GM08714 (cell line): Measurements from ENCODE around the gene FAM120A.

Experiments
- H3K4me3 ChIP-seq: fragments of 200-500 bp; sonication (Bioruptor generic); 2 replicates; pipeline ENCODE4 v1.5.1; 2014; ENCODE audit warnings: mild to moderate bottlenecking, low read length, inconsistent platforms
- ZNF274 ChIP-seq: IDR thresholded peaks from 2 replicates; pipeline ENCODE4 v1.6.1; 2012; ENCODE audit warnings: mild to moderate bottlenecking, low read depth, low read length

Gene FAM120A

DNA sequence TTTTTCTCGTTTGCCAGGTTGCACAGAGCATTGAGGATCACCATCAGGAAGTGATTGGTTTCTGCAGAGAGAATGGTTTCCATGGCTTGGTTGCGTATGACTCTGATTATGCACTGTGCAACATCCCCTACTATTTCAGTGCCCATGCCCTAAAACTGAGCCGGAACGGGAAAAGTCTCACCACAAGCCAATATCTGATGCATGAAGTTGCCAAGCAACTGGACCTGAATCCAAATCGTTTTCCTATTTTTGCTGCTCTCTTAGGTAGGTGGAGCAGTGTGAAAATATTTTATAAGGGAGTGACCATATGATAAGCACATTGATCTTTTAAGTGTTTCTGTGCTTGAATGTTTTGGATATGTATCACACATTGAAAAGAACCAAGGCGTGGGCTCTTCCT is 19.6 kb downstream of the FAM120A start:
- no peak overlapping the region for H3K4me3 ChIP-seq
- no peak for TF ChIP-seq ZNF274

DNA sequence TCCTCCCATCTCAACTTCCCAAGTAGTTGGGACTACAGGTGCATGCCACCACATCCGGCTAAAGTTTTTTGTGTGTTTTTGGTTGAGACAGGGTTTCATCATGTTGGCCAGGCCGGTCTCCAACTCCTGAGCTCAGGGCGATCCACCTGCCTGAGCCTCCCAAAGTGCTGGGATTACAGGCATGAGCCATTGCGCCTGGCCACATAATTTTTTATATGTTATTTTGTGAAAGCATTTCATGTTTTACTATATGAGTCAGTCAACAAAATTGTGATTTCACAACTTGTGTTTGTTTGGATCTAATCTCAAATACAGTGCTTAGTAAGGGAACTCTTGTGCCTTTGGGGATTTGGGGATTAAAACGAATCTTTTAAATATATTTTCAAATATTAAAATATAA is 21.9 kb downstream of the FAM120A start:
- no peak for TF ChIP-seq ZNF274
- H3K4me3 ChIP-seq, result no peak overlapping the region

DNA sequence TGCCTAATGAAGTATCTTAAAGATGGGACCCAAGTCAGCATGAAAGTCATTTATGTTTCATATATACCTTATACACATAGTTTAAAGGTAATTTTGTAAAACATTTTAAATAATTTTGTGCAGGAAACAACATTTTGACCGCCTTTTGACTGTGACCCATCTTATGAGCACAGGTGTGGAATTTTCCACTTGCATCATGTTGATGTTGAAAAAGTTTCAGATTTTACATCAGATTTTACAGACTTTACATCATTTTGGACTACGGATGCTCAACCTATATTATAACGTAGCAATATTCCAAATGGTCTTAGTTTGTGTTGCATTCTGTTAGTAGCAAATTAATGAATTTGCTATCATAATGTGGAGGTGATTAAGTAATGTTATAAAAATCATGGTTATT is 23.6 kb downstream of the FAM120A start:
- no peak for TF ChIP-seq ZNF274
- H3K4me3 ChIP-seq, result no peak overlapping the region

DNA sequence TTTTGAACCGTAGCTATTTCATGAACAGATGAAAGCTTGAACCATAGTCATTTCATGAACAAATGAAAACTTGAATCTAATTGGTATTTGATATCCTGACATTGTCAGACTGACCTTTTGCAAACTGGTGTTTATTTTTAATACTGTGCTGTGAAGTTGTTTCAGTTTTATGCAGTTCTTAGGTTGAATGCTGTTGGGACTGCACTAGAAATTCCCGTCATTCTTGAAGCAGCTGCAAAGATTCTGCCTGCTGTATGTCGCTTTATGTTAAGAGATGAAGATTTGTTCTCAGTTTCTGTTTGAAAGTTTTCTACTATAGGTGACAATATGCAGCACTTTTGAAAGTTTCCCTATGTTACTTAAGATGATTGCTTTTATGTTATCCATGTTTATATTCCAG is 24.4 kb downstream of the FAM120A start:
- no peak overlapping the region for H3K4me3 ChIP-seq
- no peak for TF ChIP-seq ZNF274

DNA sequence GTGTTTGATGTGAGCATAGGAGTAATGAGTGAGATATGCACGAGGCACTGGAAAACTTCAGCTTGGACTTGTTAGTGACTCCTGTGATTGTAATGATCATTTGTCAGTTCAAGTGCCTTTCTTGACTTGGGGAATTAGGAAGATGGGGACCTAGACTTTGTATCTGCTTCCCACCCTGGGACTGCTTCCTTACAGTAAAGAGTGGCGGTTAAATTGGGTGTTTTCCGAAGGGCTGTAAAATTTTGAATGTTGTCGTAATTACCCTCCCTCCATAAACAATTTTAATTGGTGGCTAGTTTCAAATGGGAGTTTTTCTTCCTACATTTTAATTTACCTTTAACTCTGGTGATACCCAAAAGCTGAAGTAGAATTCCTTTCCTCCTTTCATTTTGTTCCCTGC is 25.4 kb downstream of the FAM120A start:
- TF ChIP-seq ZNF274, result no peak
- no peak overlapping the region for H3K4me3 ChIP-seq

DNA sequence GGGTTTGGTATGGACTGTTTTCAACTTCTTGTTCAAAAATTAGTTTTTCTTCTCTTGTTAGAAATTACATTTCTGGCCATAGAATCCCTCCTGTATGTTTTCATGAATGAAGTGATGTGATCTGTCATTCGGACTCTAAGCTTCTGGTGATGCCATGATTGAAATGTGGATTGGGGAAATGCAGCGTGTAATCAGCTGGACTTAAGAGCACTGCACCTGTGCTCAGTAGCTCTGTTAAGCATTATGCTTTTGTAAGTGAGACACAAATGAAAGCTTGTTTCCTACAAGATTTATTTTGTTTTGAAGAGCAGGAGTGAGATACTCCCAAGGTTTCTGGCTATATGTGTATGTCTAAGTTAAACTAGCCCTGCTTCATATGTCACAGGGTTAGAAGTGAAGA is 25.9 kb downstream of the FAM120A start:
- TF ChIP-seq ZNF274, result no peak

DNA sequence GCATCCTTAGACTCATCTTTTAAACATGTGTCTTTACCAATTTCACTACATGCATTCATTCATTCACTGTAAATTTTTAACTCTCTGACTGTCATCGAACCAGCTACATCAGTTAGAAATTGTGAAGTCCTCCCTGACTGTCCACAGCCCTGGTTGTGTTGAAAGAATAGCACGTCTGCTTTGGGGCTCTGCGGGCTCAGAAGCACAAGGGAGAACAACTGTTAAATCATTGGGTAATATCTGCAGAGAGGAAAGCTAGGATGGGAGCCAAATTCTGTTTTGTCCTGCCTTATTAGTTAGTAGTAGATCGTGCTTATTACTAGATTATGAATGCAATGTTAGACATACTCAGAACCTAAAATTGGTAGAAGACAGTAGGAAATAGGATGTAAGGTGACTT is 28.2 kb downstream of the FAM120A start:
- no peak for TF ChIP-seq ZNF274
- no peak overlapping the region for H3K4me3 ChIP-seq

More for the DNA sequence above, 25.9 kb downstream of the FAM120A start:
- no peak overlapping the region for H3K4me3 ChIP-seq

DNA sequence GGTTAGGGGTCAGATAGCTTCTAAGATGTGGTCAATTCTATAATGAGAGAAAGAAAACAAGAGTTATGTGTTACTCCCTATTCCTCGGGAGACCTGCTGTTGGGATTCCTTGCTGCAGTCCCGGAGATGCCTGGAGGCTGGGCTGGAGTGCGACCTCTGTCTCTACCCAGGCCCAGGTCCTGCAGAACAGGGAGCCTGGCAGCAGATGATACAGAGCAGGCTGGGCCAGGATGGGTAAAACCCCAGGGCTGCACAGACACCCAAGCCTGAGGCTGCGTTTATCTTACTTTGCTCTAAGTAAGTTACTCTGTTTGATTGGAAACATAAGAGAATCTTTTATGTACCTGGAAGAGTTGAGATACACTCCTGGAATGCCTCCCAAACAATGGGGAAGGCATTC is 28.8 kb downstream of the FAM120A start:
- no peak for TF ChIP-seq ZNF274
- no peak overlapping the region for H3K4me3 ChIP-seq

DNA sequence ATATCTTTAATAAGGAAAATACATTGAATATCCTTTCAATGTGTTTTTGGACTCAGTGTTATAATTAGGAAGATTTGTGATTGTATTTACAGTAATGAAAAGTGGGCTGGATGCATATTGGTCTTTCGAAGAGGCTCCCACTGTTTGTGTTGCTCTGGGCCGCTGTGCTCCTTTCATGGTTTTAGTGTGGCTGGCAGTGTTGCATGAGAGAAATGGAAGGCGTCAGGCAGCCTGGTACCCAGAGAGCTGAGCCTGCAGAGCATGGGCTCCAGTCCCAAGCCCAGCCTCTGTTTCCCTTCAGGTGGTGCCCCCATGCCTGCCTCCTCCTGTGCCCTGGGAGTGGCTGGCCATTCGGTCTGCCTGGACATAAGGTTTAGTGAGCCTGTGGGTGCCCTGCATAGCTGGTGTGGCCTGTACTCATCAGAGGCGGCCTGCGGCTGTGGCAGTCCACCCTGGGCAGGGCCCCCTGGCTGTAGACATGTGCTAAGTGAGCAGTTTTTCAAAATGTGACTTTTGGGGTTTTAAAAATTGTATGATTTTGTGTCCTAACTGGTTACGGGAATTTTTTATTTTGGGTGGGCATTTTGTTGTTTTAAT is 29.3 kb downstream of the FAM120A start:
- no peak overlapping the region for H3K4me3 ChIP-seq
- no peak for TF ChIP-seq ZNF274

DNA sequence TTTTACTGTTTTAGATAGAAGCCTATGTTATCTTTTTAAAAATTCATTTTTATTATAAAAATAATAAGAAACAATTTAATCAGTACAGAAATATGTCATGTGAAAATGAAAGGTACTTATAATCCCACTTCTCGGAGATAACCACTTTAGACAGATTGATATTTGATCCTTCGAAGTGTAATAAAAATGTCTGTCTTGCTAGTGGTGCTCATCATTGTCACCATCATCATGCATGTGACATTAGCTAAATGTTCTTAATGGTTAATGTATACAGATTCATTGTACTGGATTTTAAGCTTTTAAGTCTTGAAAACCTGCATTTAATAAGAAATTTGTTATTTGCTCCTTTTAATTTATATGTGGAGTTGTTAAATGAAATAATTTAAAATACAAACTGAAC is 32.0 kb downstream of the FAM120A start:
- H3K4me3 ChIP-seq, result no peak overlapping the region
- TF ChIP-seq ZNF274, result no peak

DNA sequence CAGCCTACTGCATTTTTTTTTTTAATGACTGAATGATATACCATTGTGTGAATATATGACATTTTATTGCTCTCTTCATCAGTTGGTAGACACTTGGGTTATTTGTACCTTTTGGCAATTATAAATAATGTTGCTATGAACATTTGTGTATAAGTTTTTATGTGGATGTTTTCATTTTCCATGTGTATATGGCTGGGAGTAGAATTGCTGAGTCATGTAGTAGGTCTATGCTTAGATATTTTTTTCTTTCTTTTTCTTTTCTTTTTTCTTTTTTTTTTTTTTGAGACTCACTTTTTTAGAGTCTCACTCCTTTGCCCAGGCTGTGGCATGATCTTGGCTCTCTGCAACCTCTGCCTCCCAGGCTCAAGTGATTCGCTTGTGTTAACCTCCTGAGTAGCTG is 34.8 kb downstream of the FAM120A start:
- TF ChIP-seq ZNF274, result no peak
- H3K4me3 ChIP-seq, result no peak overlapping the region

DNA sequence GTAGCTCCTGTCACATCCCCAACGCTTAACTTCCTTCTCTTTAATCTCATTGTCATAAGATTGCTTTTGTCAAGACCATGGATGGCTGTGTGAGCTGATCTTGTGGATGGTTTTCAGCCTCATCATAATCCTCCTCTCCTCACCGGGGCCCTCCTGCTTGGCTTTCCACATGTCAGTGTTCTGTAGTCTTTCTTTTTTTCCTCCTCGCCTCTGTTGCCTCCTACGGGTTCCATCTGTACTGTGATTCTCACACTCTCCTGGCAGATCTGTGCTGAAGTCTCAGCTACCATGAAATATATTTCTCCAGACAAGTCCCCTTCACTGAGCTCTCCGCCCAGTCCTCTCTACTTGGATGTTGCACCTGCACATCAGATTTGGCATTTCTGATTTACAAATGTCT is 36.8 kb downstream of the FAM120A start:
- no peak for TF ChIP-seq ZNF274
- no peak overlapping the region for H3K4me3 ChIP-seq

DNA sequence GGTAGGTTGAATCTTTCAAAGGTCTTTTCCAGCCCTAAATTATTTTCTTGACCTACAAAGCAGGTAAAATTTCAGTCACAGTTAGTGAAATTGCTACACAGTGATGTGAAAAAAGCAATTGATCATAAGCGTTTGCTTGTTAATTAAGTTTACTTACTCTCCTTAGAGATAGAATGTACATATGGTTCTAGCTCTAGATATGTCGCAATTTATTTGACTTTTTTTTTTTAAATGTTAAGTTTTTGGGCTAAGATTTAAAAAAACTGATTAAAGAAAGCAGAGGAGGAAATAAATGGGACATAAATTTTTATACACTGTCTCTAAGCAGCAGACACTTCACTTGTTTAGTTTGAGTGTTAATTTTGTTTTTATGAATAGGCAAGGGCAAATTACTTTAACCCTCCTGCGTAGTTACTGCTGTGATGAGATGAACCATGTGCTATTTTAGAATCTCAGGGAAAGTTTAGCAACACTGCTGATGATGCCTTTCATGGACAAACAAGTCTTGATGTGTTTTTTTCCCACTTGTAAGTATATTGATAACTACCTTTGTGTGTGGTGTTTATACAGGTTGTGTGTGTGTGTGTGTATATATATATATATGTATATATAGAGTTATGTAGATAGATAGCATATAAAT is 40.2 kb downstream of the FAM120A start:
- TF ChIP-seq ZNF274, result no peak

DNA sequence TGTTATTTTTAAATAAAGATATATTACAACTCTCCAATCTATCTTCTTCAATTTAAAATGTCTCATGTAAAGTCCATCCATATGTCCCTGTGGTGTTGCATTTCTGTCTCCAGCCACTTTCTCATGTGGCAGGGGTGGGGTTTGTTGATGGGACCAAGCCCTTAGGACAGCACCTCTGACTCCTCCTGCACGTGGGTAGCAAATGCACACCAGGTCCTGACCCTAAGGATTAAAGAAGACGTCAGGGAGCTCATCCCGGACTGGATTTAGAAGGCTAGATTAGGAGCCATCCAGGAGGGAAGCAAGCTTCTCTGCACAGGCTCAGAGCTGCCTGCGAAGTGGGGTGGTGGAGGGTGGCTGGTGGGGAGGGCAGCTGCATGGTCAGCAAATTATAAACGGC is 40.8 kb downstream of the FAM120A start:
- H3K4me3 ChIP-seq, result no peak overlapping the region
- no peak for TF ChIP-seq ZNF274

More for the DNA sequence above, 40.2 kb downstream of the FAM120A start:
- H3K4me3 ChIP-seq, result no peak overlapping the region

DNA sequence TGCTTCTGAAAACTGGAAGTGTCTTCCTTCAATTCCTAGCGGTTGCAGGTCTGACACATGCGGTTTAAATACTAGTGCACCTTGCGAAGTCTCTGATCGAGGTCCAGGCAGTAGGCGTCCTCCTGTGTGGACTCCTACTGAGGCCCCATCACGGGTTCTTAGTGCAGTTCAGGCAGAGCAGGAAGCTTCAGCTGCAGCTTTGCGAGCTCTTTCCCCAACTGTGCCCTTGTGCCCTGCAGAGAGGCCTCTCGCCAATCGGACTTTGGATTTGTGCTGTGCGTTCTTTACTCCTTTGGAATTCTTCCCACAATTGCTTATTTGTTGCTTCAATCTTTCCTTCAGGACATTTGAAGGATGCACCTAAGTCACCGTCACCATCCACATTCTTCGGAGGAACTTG is 42.5 kb downstream of the FAM120A start:
- TF ChIP-seq ZNF274, result no peak
- H3K4me3 ChIP-seq, result no peak overlapping the region

DNA sequence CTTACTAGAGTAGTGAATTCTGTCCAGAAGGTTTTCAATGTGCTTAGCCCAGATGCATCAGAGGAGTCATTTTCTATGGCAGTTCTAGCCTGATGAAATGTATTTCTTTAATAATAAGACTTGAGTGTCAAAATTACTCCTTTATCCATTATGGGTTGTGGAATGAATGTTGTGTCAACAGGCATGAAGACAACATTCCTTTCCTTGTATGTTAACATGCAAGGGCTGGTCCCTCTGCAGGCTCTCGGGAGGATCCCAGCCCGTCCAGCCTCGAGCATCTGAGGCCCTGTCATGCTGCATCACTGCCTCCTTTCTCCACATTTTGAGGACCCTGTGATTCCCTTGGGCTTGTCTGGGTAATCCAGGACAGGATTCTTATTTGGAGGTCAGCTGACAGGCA is 44.8 kb downstream of the FAM120A start:
- no peak for TF ChIP-seq ZNF274
- H3K4me3 ChIP-seq, result no peak overlapping the region
